NB4 (cell line): ENCODE measurements around the gene SLC13A2.

Source experiments
- DNase-seq: peaks from one replicate; pipeline ENCODE4 v3.0.0; 2010; ENCODE audit warnings: low read depth
- H3K4me3 ChIP-seq: one replicate; pipeline ENCODE4 v1.5.1; 2011; ENCODE audit warnings: mild to moderate bottlenecking, low read depth, low read length, moderate library complexity
- CTCF ChIP-seq: IDR thresholded peaks from one replicate; pipeline ENCODE4 v1.5.1; 2012; ENCODE audit warnings: low read depth, low read length
- MYC ChIP-seq: IDR thresholded peaks from 2 replicates; pipeline ENCODE4 v1.6.1; 2011; ENCODE audit warnings: low read depth, low read length
- POLR2A ChIP-seq: IDR thresholded peaks from 2 replicates; pipeline ENCODE4 v1.6.1; 2011; ENCODE audit warnings: mild to moderate bottlenecking; ENCODE audit not compliant: insufficient read length; ENCODE audit errors: extremely low read depth
- TF ChIP-seq, protein P1 (sequence below): IDR thresholded peaks from 2 replicates; pipeline ENCODE4 v1.6.1; 2011; ENCODE audit warnings: low read depth, low read length

SLC13A2 gene

GRCh38 chr17:28534740-28535375 is 61.4 kb downstream of the SLC13A2 start:
- no peak for DNase-seq
- H3K4me3 ChIP-seq = no peak overlapping the region
- TF ChIP-seq, protein P1, sequence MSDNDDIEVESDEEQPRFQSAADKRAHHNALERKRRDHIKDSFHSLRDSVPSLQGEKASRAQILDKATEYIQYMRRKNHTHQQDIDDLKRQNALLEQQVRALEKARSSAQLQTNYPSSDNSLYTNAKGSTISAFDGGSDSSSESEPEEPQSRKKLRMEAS = no peak
- TF ChIP-seq MYC = no peak
- no peak for TF ChIP-seq CTCF
- TF ChIP-seq POLR2A = no peak

GRCh38 chr17:28536532-28537218 is 63.2 kb downstream of the SLC13A2 start:
- no peak for DNase-seq
- no peak overlapping the region for H3K4me3 ChIP-seq
- TF ChIP-seq, protein P1 = no peak
- TF ChIP-seq CTCF = no peak
- no peak for TF ChIP-seq MYC
- TF ChIP-seq POLR2A = no peak

DNA sequence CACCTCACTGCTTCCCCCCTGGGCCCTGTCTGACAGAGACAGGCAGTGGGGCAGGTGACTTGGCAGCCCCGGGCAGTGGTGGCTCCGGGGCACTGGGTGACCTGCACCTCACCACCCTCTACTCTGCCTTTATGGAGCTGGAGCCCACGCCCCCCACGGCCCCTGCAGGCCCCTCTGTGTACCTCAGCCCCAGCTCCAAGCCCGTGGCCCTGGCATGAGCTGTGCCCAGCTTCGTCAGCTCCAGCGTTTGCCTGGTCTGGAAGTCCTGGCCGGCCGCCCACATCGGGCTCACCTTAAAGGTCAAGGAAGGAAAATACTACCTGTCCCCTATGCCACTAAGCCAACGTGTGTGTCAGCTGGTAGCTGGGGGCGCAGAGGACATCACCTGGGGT is 63.8 kb downstream of the SLC13A2 start:
- H3K4me3 ChIP-seq = no peak overlapping the region
- TF ChIP-seq CTCF (no peak), MYC (no peak), POLR2A (no peak)
- TF ChIP-seq, protein P1 = no peak
- DNase-seq = no peak

DNA sequence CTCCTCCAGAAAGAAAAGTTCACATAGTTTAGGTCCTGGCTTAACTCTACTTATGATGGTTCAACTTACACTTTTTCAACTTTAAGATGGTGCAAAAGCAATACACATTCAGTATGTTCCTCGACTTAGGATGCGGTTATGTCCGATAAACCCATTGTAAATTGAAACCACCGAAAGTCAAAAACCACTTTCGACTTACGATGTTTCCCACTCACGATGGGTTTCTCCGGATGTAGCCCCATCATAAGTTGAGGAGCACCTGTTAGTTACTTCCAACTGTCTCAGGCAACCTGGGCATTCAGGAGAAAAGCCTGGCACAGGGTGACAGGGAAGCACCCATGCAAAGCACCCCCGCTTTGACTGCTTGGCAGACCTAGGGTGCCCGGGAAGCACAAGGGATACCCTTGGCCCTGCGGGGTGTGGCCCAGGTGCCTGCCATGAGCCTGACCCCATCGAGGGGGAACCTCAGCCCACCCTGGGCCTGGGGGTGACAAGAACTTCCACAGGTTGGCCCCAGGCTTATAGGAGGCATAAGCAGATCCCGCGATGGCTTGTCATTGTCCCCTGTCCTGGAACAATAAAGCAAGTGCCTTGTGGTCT is 65.0 kb downstream of the SLC13A2 start:
- H3K4me3 ChIP-seq = no peak overlapping the region
- no peak for DNase-seq
- TF ChIP-seq, protein P1 = no peak
- TF ChIP-seq POLR2A = no peak
- TF ChIP-seq MYC = no peak
- TF ChIP-seq CTCF = no peak

DNA sequence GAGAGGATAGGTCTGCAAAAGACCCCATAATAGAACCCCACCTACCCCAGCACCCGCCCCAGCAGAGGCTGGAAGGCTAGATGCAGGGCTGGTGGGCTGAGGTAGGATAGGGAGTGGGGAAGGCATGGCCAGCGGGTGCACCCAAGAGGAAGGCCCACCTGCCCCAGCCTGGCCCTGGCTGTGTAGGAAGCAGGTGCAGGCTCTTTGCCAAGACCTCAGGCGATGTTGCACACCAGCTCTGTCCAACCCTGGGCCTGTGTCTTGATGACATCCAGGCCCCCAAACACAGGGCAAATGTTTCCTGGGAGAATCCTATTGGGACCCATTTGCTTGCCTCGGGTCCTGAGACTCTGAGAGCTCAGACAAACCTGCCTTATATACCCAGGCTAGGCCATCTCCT is 66.8 kb downstream of the SLC13A2 start:
- DNase-seq = no peak
- no peak overlapping the region for H3K4me3 ChIP-seq
- no peak for TF ChIP-seq MYC
- TF ChIP-seq, protein P1 = no peak
- no peak for TF ChIP-seq CTCF
- TF ChIP-seq POLR2A = no peak

DNA sequence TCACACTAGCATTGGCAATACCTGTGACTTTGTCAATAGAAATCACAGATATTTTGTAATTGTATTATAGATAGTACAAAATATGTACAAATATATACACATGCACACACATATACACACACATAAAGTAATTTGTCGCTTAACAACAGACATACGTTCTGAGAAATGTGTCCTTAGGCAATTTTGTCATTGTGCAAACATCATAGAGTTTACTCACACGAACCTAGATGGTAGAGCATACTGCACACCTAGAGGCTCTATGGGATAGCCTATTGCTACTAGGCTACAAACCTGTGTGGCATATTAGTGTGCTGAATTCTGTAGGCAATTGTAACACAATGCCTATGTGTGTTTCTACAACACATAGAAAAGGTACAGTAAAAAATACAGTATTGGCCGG is 68.0 kb downstream of the SLC13A2 start:
- no peak overlapping the region for H3K4me3 ChIP-seq
- TF ChIP-seq, protein P1 = no peak
- TF ChIP-seq MYC (no peak), CTCF (no peak), POLR2A (no peak)
- DNase-seq = no peak
